ENCODE results near the gene U2AF2.

GRCh38 chr19:55633861-55634260, 21.0 kb upstream of the U2AF2 start:
- TF ChIP-seq CTCF (conservative IDR thresholded peaks at IDR 0.05; ENCODE audit: low read depth in 2 of 2) (no peak), POLR2AphosphoS5 (IDR thresholded peaks at IDR 0.05; ENCODE audit: low read depth) (no peak), EZH2 (IDR thresholded peaks at IDR 0.05; ENCODE audit: low read depth, unreplicated experiment) (no peak), CREB1 (CRISPR knock-in tag; IDR thresholded peaks at IDR 0.05; ENCODE audit: low read depth) (no peak), EZH2phosphoT487 (IDR thresholded peaks at IDR 0.05; ENCODE audit: unreplicated experiment) (no peak), ETS1 (IDR thresholded peaks at IDR 0.05) (no peak)

Measured in GM23338 (cell line).